ENCODE measurements around the gene ZNF428. TPM values are rescaled to one million over a fixed set of nuclear protein-coding genes. Genes with fewer than 3 reads are reported as not detected.
"Not testable (repeated sequence)": the region's sequence is repeated elsewhere in the genome, so short reads cannot be mapped to it uniquely, and the experiment has no call there.

The ZNF428 gene
- total RNA-seq, 2 donors from 2014 or later = 24.1 to 37.8 TPM

- DNase-seq (ENCODE audit: low spot score) (no peak), ATAC-seq (ENCODE audit: insufficient number of reproducible peaks, low FRiP score, low read depth) (no peak)
- H3K9me3 ChIP-seq = no peaks in the 10 kb centered on the region
- no peak for TF ChIP-seq CTCF (IDR thresholded peaks at IDR 0.05)
- no peaks in the 10 kb centered on the region for H3K27me3 ChIP-seq (replicated peaks; ENCODE audit: insufficient read depth)
- no peak overlapping the region for H3K27ac ChIP-seq
- H3K4me1 ChIP-seq (ENCODE audit: control insufficient read depth in 1 of 2, low read depth in 2 of 2) = no peaks in the 10 kb centered on the region
- H3K36me3 ChIP-seq = peaks cover 17% of the 10 kb centered on the region
- H3K4me3 ChIP-seq = no peak overlapping the region
Observed at GRCh38 chr19:43609872-43610271, 9.6 kb downstream of the ZNF428 start.

GRCh38 chr19:43607238-43608205 lies 11.9 kb downstream of the ZNF428 start:
- no peak for ATAC-seq (ENCODE audit: insufficient number of reproducible peaks, low FRiP score, low read depth)
- Histone ChIP-seq H3K36me3 (peaks cover 9% of the 10 kb centered on the region), H3K4me3 (no peak overlapping the region), H3K4me1 (ENCODE audit: control insufficient read depth in 1 of 2, low read depth in 2 of 2) (no peaks in the 10 kb centered on the region), H3K27ac (no peak overlapping the region), H3K9me3 (no peaks in the 10 kb centered on the region), H3K27me3 (replicated peaks; ENCODE audit: insufficient read depth) (no peaks in the 10 kb centered on the region)
- TF ChIP-seq CTCF (IDR thresholded peaks at IDR 0.05) = no peak
- DNase-seq (ENCODE audit: low spot score) = no peak

GRCh38 chr19:43606569-43607229 lies 12.7 kb downstream of the ZNF428 start:
- ATAC-seq (ENCODE audit: insufficient number of reproducible peaks, low FRiP score, low read depth) (no peak), DNase-seq (ENCODE audit: low spot score) (no peak)
- Histone ChIP-seq H3K4me1 (ENCODE audit: control insufficient read depth in 1 of 2, low read depth in 2 of 2) (no peaks in the 10 kb centered on the region), H3K27me3 (replicated peaks; ENCODE audit: insufficient read depth) (no peaks in the 10 kb centered on the region), H3K4me3 (no peak overlapping the region), H3K27ac (no peak overlapping the region), H3K36me3 (peaks cover 7% of the 10 kb centered on the region), H3K9me3 (no peaks in the 10 kb centered on the region)
- no peak for TF ChIP-seq CTCF (IDR thresholded peaks at IDR 0.05)

GRCh38 chr19:43605875-43606568 lies 13.4 kb downstream of the ZNF428 start:
- peaks cover 6% of the 10 kb centered on the region for H3K36me3 ChIP-seq
- no peak for ATAC-seq (ENCODE audit: insufficient number of reproducible peaks, low FRiP score, low read depth)
- no peak for TF ChIP-seq CTCF (IDR thresholded peaks at IDR 0.05)
- no peak for DNase-seq (ENCODE audit: low spot score)
- H3K9me3 ChIP-seq = no peaks in the 10 kb centered on the region
- no peak overlapping the region for H3K4me3 ChIP-seq
- no peak overlapping the region for H3K27ac ChIP-seq
- no peaks in the 10 kb centered on the region for H3K27me3 ChIP-seq (replicated peaks; ENCODE audit: insufficient read depth)
- H3K4me1 ChIP-seq (ENCODE audit: control insufficient read depth in 1 of 2, low read depth in 2 of 2) = no peaks in the 10 kb centered on the region

- H3K4me1 ChIP-seq (ENCODE audit: control insufficient read depth in 1 of 2, low read depth in 2 of 2) = peaks cover 8 to 20% of the 10 kb centered on the region in 2 donors
- H3K36me3 ChIP-seq; H3K27me3 ChIP-seq (replicated peaks; ENCODE audit: insufficient read depth); ATAC-seq (ENCODE audit: insufficient number of reproducible peaks, low FRiP score, low read depth); H3K9me3 ChIP-seq; DNase-seq (ENCODE audit: low spot score); H3K4me3 ChIP-seq; H3K27ac ChIP-seq: not testable (repeated sequence)
Observed at GRCh38 chr19:43600326-43600725, 19.1 kb downstream of the ZNF428 start.

All from thoracic aorta (tissue), 2 donors.